Left lung (tissue), 10 donors: ENCODE measurements around the gene SORL1. TPM values are rescaled to one million over a fixed set of nuclear protein-coding genes. Genes with fewer than 3 reads are reported as not detected.

Experiments
- ATAC-seq: fragments of 200-7000 bp; cut with Tn5 transposase; one replicate; pipeline ENCODE4 v1.9.1; 2020; ENCODE audit warnings: moderate library complexity
- DNase-seq, 4 donors: peaks; one replicate each; pipeline ENCODE4 v3.0.0-alpha.2; 2013 to 2020
- H3K27ac ChIP-seq, 2 donors: fragments of 200-600 bp; sonication (generic) in 1 of 2; one replicate each; pipeline versions ENCODE4 v1.5.0 to v1.8.0; 2020 to 2021
- H3K27me3 ChIP-seq, 2 donors: fragments of 200-600 bp; sonication (generic) in 1 of 2; one replicate each; pipeline versions ENCODE4 v1.5.0 to v1.8.0; 2020 to 2021
- H3K36me3 ChIP-seq, 2 donors: fragments of 200-600 bp; sonication (generic) in 1 of 2; one replicate each; pipeline versions ENCODE4 v1.5.0 to v1.8.0; 2020 to 2021
- H3K4me1 ChIP-seq, 2 donors: fragments of 200-600 bp; one replicate each; pipeline ENCODE4 v1.8.0; 2021
- H3K4me3 ChIP-seq, 2 donors: fragments of 200-600 bp; sonication (generic) in 1 of 2; one replicate each; pipeline versions ENCODE4 v1.5.0 to v1.8.0; 2020 to 2021; ENCODE audit warnings: mild to moderate bottlenecking in 1 of 2
- H3K9me3 ChIP-seq, 2 donors: fragments of 200-600 bp; sonication (generic) in 1 of 2; one replicate each; pipeline versions ENCODE4 v1.5.0 to v1.8.0; 2020 to 2021
- intact Hi-C, 2 donors: fragments of 100-400 bp; cut with DNase I; formaldehyde crosslinking; loops; one replicate each; pipeline versions ENCODE4 v1.11.2 to v1.14.2; 2022
- polyA plus RNA-seq, 6 donors: library from polyadenylated mRNA; unstranded; fragments of 120-200 nt; gene quantifications; one replicate each; pipeline ENCODE4 v1.2.1, GENCODE V29; 2013; ENCODE audit not compliant: insufficient read length in 6 of 6
- total RNA-seq, 2 donors: library from RNA; stranded (reverse); fragmentation: NEBNext Ultra II Directional; extraction: Animal tissue kit (Norgen Biotek cat#: 25700); gene quantifications; one replicate each; pipeline ENCODE4 v1.2.1, GENCODE V29; 2021
- TF ChIP-seq, protein P1 (sequence below), 2 donors: fragments of 200-600 bp; sonication (generic) in 1 of 2; IDR thresholded peaks; one replicate each; pipeline versions ENCODE4 v1.5.0 to v1.8.0; 2021; ENCODE audit warnings: antibody characterized with exemption in 2 of 2
- donor health status: DM: no; HTN: yes; CAD: no.
- donor health status: DM: no; HTN: no; CAD: no.

SORL1 gene
- total and polyA plus RNA-seq, 8 donors = 29.8 to 114 (median 33.4) TPM

DNA sequence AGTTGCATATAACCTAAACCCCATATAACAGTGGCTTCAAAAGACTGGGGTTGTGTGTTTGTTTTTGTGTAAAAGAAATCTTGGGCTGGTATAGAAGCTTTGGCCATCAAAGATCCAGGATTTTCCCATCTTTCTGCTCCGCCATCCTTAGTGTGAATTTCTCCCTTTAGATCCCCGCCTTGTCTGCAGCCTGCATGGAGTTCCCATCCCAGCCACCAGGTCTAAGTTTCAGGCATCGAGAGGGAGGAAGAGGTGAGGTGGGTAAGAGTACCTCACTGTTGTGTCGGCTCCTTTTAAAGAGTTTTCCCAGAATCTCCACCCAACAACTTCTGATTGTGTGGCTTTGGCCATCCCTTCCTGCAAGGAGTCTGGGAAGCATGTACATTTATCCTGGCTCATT lies 196.2 kb downstream of the SORL1 start:
- Histone ChIP-seq H3K4me3 (no peak overlapping the region), H3K27ac (no peak overlapping the region), H3K36me3 (no peaks in the 10 kb centered on the region), H3K27me3 (no peaks in the 10 kb centered on the region), H3K9me3 (no peaks in the 10 kb centered on the region), H3K4me1 (no peaks in the 10 kb centered on the region)
- TF ChIP-seq, protein P1, sequence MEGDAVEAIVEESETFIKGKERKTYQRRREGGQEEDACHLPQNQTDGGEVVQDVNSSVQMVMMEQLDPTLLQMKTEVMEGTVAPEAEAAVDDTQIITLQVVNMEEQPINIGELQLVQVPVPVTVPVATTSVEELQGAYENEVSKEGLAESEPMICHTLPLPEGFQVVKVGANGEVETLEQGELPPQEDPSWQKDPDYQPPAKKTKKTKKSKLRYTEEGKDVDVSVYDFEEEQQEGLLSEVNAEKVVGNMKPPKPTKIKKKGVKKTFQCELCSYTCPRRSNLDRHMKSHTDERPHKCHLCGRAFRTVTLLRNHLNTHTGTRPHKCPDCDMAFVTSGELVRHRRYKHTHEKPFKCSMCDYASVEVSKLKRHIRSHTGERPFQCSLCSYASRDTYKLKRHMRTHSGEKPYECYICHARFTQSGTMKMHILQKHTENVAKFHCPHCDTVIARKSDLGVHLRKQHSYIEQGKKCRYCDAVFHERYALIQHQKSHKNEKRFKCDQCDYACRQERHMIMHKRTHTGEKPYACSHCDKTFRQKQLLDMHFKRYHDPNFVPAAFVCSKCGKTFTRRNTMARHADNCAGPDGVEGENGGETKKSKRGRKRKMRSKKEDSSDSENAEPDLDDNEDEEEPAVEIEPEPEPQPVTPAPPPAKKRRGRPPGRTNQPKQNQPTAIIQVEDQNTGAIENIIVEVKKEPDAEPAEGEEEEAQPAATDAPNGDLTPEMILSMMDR (IDR thresholded peaks at IDR 0.05) = no peak
- no peak for ATAC-seq
- intact Hi-C loops = no loop called here
- no peak for DNase-seq

DNA sequence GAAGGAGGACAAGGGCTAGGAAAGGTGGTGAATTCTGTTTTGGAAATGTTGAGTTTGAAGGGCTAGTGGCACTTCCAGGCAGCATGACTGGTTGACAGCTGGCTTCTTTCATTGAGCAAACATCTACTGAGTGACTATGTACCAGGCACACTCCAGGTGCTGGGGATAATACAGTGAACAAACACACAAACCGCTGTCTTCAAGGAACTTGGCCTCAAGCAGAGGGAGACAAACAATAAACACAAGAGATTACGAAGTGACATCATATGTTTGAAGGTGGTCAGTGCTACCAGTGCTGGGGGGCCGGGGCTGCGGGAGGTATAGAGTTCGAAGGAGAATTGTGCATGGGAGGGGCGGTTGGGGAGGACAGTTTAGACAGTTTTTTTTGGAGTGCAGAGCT lies 197.7 kb downstream of the SORL1 start:
- no peak for DNase-seq
- Histone ChIP-seq H3K9me3 (no peaks in the 10 kb centered on the region), H3K27me3 (no peaks in the 10 kb centered on the region), H3K27ac (no peak overlapping the region), H3K4me1 (peaks cover 0 to 3% of the 10 kb centered on the region in 2 donors), H3K36me3 (no peaks in the 10 kb centered on the region), H3K4me3 (no peak overlapping the region)
- TF ChIP-seq, protein P1 (IDR thresholded peaks at IDR 0.05) = no peak
- no peak for ATAC-seq
- intact Hi-C loops = no loop called here

DNA sequence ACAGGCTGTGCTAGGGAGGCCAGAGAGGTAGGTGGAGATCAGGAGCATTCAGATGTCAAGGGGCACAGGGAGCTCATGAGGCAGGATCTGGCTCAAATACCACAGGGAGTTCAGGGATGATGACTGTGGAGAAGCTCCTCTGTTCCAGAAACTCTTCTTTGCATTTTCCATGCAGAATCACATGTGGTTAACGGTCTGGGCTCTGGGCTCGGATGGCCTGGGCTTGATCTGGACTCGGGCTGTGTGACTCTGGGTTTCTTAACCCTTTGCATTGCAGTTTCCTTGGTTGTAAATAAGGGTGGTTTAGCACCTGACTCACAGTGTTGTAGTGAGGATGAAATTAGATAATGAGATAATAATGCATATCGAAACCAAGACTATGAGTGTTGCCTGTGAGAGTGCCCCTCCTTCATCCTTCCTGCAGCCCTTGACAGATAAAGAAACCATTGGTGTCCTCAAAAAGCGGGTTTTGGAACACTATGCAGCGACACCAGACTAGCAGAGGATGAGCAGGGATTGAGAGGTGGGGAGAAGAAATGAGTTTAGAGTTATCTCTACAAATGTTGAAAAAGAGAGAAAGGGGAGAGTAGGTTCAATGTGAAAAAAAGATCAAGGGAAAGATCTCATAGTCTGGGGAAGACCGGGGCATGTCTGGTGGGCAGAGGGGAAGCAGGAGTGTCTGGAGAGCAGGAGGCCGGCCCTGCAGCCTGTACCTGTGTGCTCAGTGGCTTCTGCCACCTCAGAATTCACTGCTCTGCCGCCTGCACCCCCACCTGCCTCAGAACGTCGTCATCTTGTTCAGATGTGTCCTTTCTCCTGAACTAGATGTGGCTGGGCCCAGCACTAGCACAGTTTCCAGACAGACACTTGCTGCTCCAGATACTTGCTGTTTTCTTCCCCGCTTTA lies 198.5 kb downstream of the SORL1 start:
- no peaks in the 10 kb centered on the region for H3K9me3 ChIP-seq
- intact Hi-C loops = no loop called here
- H3K36me3 ChIP-seq = no peaks in the 10 kb centered on the region
- no peak for DNase-seq
- H3K27ac ChIP-seq = no peak overlapping the region
- H3K27me3 ChIP-seq = no peaks in the 10 kb centered on the region
- TF ChIP-seq, protein P1 (IDR thresholded peaks at IDR 0.05) = no peak
- H3K4me3 ChIP-seq = no peak overlapping the region
- no peak for ATAC-seq
- peaks cover 0 to 11% of the 10 kb centered on the region in 2 donors for H3K4me1 ChIP-seq

DNA sequence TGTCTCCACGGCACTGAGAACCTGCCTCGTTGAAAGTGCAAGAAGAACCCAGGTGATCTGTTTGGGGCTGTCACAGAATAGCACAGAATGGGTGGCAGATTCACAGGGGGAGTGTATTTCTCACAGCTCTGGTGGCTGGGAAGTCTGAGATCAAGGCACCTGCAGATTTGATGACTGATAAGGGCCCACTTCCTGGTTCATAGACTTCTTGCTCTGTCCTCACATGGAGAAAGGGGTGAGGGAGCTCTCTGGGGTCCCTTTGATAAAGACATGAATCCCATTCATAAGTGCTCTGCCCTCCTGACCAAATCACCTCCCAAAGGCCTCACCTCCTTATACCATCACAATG lies 199.1 kb downstream of the SORL1 start:
- no peak overlapping the region for H3K27ac ChIP-seq
- DNase-seq = no peak
- intact Hi-C loops = no loop called here
- H3K36me3 ChIP-seq = no peaks in the 10 kb centered on the region
- H3K4me3 ChIP-seq = no peak overlapping the region
- no peaks in the 10 kb centered on the region for H3K9me3 ChIP-seq
- peaks cover 0 to 17% of the 10 kb centered on the region in 2 donors for H3K4me1 ChIP-seq
- TF ChIP-seq, protein P1 (IDR thresholded peaks at IDR 0.05) = no peak
- ATAC-seq = no peak
- H3K27me3 ChIP-seq = no peaks in the 10 kb centered on the region

DNA sequence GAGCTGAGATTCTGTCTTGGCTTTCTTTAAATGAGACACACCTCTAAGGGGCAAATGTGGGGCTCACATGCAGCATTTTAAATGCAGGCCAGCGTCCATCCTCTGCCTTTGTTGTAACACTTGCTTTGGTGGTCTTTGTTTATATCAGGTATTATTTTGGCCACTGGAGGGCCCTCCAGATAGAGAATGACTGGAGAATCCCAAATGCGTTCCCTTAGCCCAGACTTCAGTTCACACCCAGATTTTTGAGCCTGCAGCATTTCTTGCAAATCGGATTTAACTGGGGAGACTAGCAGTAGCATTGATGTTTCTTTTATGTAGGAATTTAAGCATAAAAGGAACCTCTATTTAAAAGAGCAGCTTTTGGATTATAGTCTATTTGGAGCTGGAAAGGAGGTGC lies 200.9 kb downstream of the SORL1 start:
- Histone ChIP-seq H3K4me3 (no peak overlapping the region), H3K4me1 (peaks cover 0 to 20% of the 10 kb centered on the region in 2 donors), H3K9me3 (no peaks in the 10 kb centered on the region), H3K27ac (no peak overlapping the region), H3K36me3 (no peaks in the 10 kb centered on the region), H3K27me3 (no peaks in the 10 kb centered on the region)
- no peak for ATAC-seq
- DNase-seq = peak in 1 of 4 donors; percentile 49
- TF ChIP-seq, protein P1 (IDR thresholded peaks at IDR 0.05) = no peak
- intact Hi-C loops = no loop called here
